WTC11 (cell line): Measurements from ENCODE around the gene OR4X1. TPM values are rescaled to one million over a fixed set of nuclear protein-coding genes. Genes with fewer than 3 reads are reported as not detected.

Source experiments
- ATAC-seq: fragments of 200-7000 bp; cut with Tn5 transposase; 2 replicates; pipeline ENCODE4 v1.10.0; 2021; ENCODE audit warnings: mild to moderate bottlenecking, moderate library complexity
- CTCF ChIA-PET: fragments of 300-600 bp; sonication (Branson Sonifier 250); formaldehyde crosslinking; loops from one replicate; lab custom pipeline; 2021; ENCODE audit warnings: antibody characterized with exemption; lab: Charles Lee
- POLR2A ChIA-PET: fragments of 350-600 bp; sonication (Branson Sonifier 250); formaldehyde crosslinking; loops from one replicate; lab custom pipeline; 2021; ENCODE audit warnings: antibody characterized with exemption; lab: Charles Lee
- DNase-seq: peaks from one replicate; pipeline ENCODE4 v3.0.0; 2021; ENCODE audit warnings: low spot score
- H3K27ac Mint-ChIP-seq: 2 replicates; pipeline ENCODE4 v1.8.0; 2021; ENCODE audit warnings: mixed read lengths
- H3K27me3 Mint-ChIP-seq: 2 replicates; pipeline ENCODE4 v1.8.0; 2021; ENCODE audit warnings: low read depth, mild to moderate bottlenecking, moderate library complexity, mixed read lengths
- H3K36me3 Mint-ChIP-seq: 2 replicates; pipeline ENCODE4 v1.8.0; 2021; ENCODE audit warnings: mixed read lengths
- H3K4me1 Mint-ChIP-seq: 2 replicates; pipeline ENCODE4 v1.8.0; 2022; ENCODE audit warnings: mixed read lengths
- H3K4me3 Mint-ChIP-seq: 2 replicates; pipeline ENCODE4 v1.8.0; 2021; ENCODE audit warnings: mild to moderate bottlenecking, moderate library complexity, mixed read lengths
- H3K9me3 Mint-ChIP-seq: 2 replicates; pipeline ENCODE4 v1.8.0; 2021; ENCODE audit warnings: mixed read lengths
- AR ChIP-seq: fragments of 250-450 bp; sonication (Bioruptor Pico); IDR thresholded peaks from 2 replicates; pipeline ENCODE4 v1.9.0; 2021; ENCODE audit warnings: mild to moderate bottlenecking
- CREM ChIP-seq: sonication (generic); formaldehyde crosslinking; IDR thresholded peaks from 2 replicates; pipeline ENCODE4 v1.8.1; 2022; ENCODE audit warnings: mild to moderate bottlenecking, missing genetic modification reagents, moderate library complexity
- E2F1 ChIP-seq: sonication (generic); formaldehyde crosslinking; IDR thresholded peaks from 2 replicates; pipeline ENCODE4 v1.8.0; 2022; ENCODE audit warnings: mild to moderate bottlenecking, missing genetic modification reagents
- E2F4 ChIP-seq: sonication (generic); formaldehyde crosslinking; IDR thresholded peaks from 2 replicates; pipeline ENCODE4 v1.8.1; 2022; ENCODE audit warnings: low read depth, mild to moderate bottlenecking, moderate library complexity, missing genetic modification reagents, borderline replicate concordance
- E2F5 ChIP-seq: sonication (generic); formaldehyde crosslinking; IDR thresholded peaks from 2 replicates; pipeline ENCODE4 v1.8.1; 2022; ENCODE audit warnings: mild to moderate bottlenecking, moderate library complexity, missing genetic modification reagents
- EMX1 ChIP-seq: fragments of 250-450 bp; sonication (Bioruptor Pico); IDR thresholded peaks from 2 replicates; pipeline ENCODE4 v1.8.0; 2021; ENCODE audit warnings: mild to moderate bottlenecking
- FOXP1 ChIP-seq: sonication (generic); formaldehyde crosslinking; IDR thresholded peaks from 2 replicates; pipeline ENCODE4 v1.8.0; 2022; ENCODE audit warnings: missing genetic modification reagents, mild to moderate bottlenecking, moderate library complexity, borderline replicate concordance
- GTF2I ChIP-seq: fragments of 250-450 bp; sonication (Bioruptor Pico); conservative IDR thresholded peaks from 2 replicates; pipeline ENCODE4 v1.4.0; 2021; ENCODE audit warnings: mild to moderate bottlenecking
- IRF1 ChIP-seq: sonication (generic); formaldehyde crosslinking; IDR thresholded peaks from 2 replicates; pipeline ENCODE4 v1.8.0; 2023; ENCODE audit warnings: missing genetic modification reagents
- KAT7 ChIP-seq: sonication (generic); formaldehyde crosslinking; IDR thresholded peaks from 2 replicates; pipeline ENCODE4 v1.8.1; 2023; ENCODE audit warnings: missing genetic modification reagents, mild to moderate bottlenecking, borderline replicate concordance
- OVOL2 ChIP-seq: fragments of 250-450 bp; sonication (Bioruptor Pico); IDR thresholded peaks from 2 replicates; pipeline ENCODE4 v1.9.0; 2021; ENCODE audit warnings: mild to moderate bottlenecking, borderline replicate concordance
- PREB ChIP-seq: sonication (generic); formaldehyde crosslinking; IDR thresholded peaks from 2 replicates; pipeline ENCODE4 v1.8.1; 2022; ENCODE audit warnings: mild to moderate bottlenecking, missing genetic modification reagents, moderate library complexity, borderline replicate concordance
- STAT6 ChIP-seq: sonication (generic); formaldehyde crosslinking; conservative IDR thresholded peaks from 2 replicates; pipeline ENCODE4 v1.8.1; 2023; ENCODE audit warnings: mild to moderate bottlenecking, low read depth, missing genetic modification reagents, moderate library complexity
- TCF7 ChIP-seq: sonication (generic); formaldehyde crosslinking; IDR thresholded peaks from 2 replicates; pipeline ENCODE4 v1.8.0; 2022; ENCODE audit warnings: mild to moderate bottlenecking, low read depth, missing genetic modification reagents, moderate library complexity
- USF1 ChIP-seq: sonication (generic); formaldehyde crosslinking; IDR thresholded peaks from 2 replicates; pipeline ENCODE4 v1.8.0; 2022; ENCODE audit warnings: mild to moderate bottlenecking, missing genetic modification reagents
- ZNF317 ChIP-seq: sonication (generic); formaldehyde crosslinking; IDR thresholded peaks from 2 replicates; pipeline ENCODE4 v1.8.1; 2023; ENCODE audit warnings: low read depth, mild to moderate bottlenecking, moderate library complexity, missing genetic modification reagents, borderline replicate concordance
- ZNF512 ChIP-seq: sonication (generic); formaldehyde crosslinking; IDR thresholded peaks from 2 replicates; pipeline ENCODE4 v1.8.1; 2022; ENCODE audit warnings: missing genetic modification reagents, borderline replicate concordance
- total RNA-seq: library from RNA; stranded (reverse); gene quantifications from 3 replicates; pipeline ENCODE4 v1.2.3, GENCODE V29; 2021

Gene OR4X1
- total RNA-seq, 1 experiment from 2014 or later = not detected

- Mint-ChIP-seq H3K27ac (no peak overlapping the region), H3K36me3 (peaks cover 64% of the 10 kb centered on the region)
- DNase-seq = no peak
- POLR2A ChIA-PET = no interaction called here
- no peak for TF ChIP-seq TCF7
- TF ChIP-seq ZNF512 (CRISPR knock-in tag) = no peak
- TF ChIP-seq EMX1 (CRISPR knock-in tag) = no peak
- TF ChIP-seq USF1 (CRISPR knock-in tag) = no peak
- TF ChIP-seq IRF1 (CRISPR knock-in tag) = no peak
- TF ChIP-seq OVOL2 = no peak
- TF ChIP-seq E2F4 (CRISPR knock-in tag) = no peak
- TF ChIP-seq E2F1 (CRISPR knock-in tag) = no peak
- no peak for TF ChIP-seq ZNF317 (CRISPR knock-in tag)
- TF ChIP-seq CREM = no peak
- TF ChIP-seq E2F5 (CRISPR knock-in tag) = no peak
- TF ChIP-seq FOXP1 = no peak
- TF ChIP-seq, all 79 proteins: peak for 0
- Mint-ChIP-seq H3K27me3 (peaks cover 5% of the 10 kb centered on the region; the same call in 1 of the 2 replicates), H3K4me1 (no peaks in the 10 kb centered on the region), H3K9me3 (peaks cover 88% of the 10 kb centered on the region), H3K4me3 (no peak overlapping the region)
- ATAC-seq = no peak
- CTCF ChIA-PET = no interaction called here
These were observed 2.1 kb upstream of the OR4X1 start for GRCh38 chr11:48261600-48261999.

- Mint-ChIP-seq H3K9me3 (peaks cover 77% of the 10 kb centered on the region), H3K4me1 (no peaks in the 10 kb centered on the region), H3K27ac (no peak overlapping the region), H3K36me3 (peaks cover 52% of the 10 kb centered on the region), H3K4me3 (no peak overlapping the region), H3K27me3 (peaks cover 53% of the 10 kb centered on the region)
- ATAC-seq (no peak), DNase-seq (no peak)
- no peak for TF ChIP-seq OVOL2
- ChIA-PET POLR2A (no interaction called here), CTCF (no interaction called here)
These were observed 7.0 kb downstream of the OR4X1 start for GRCh38 chr11:48270621-48271020.

GRCh38 chr11:48272606-48273005 lies 8.9 kb downstream of the OR4X1 start:
- Mint-ChIP-seq H3K27me3 (peaks cover 58% of the 10 kb centered on the region), H3K9me3 (peaks cover 83% of the 10 kb centered on the region), H3K36me3 (peaks cover 59% of the 10 kb centered on the region), H3K4me3 (no peak overlapping the region), H3K27ac (no peak overlapping the region), H3K4me1 (no peaks in the 10 kb centered on the region)
- ChIA-PET POLR2A (no interaction called here), CTCF (no interaction called here)
- no peak for DNase-seq
- no peak for ATAC-seq
- TF ChIP-seq PREB (no peak), GTF2I (CRISPR knock-in tag) (no peak), STAT6 (CRISPR knock-in tag) (no peak), AR (no peak), KAT7 (CRISPR knock-in tag) (no peak)
